GM12874 (cell line): ENCODE results near the gene DDAH2.

ENCODE experiments used
- TF ChIP-seq, protein P1 (sequence below): IDR thresholded peaks from 2 replicates; pipeline ENCODE4 v1.5.1; 2011; ENCODE audit warnings: low read depth, mild to moderate bottlenecking, control low read depth, low read length, moderate library complexity; ENCODE audit not compliant: insufficient read depth

Gene DDAH2

GRCh38 chr6:31775184-31775583 lies 46.1 kb upstream of the DDAH2 start:
- TF ChIP-seq, protein P1, sequence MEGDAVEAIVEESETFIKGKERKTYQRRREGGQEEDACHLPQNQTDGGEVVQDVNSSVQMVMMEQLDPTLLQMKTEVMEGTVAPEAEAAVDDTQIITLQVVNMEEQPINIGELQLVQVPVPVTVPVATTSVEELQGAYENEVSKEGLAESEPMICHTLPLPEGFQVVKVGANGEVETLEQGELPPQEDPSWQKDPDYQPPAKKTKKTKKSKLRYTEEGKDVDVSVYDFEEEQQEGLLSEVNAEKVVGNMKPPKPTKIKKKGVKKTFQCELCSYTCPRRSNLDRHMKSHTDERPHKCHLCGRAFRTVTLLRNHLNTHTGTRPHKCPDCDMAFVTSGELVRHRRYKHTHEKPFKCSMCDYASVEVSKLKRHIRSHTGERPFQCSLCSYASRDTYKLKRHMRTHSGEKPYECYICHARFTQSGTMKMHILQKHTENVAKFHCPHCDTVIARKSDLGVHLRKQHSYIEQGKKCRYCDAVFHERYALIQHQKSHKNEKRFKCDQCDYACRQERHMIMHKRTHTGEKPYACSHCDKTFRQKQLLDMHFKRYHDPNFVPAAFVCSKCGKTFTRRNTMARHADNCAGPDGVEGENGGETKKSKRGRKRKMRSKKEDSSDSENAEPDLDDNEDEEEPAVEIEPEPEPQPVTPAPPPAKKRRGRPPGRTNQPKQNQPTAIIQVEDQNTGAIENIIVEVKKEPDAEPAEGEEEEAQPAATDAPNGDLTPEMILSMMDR: no peak

DNA sequence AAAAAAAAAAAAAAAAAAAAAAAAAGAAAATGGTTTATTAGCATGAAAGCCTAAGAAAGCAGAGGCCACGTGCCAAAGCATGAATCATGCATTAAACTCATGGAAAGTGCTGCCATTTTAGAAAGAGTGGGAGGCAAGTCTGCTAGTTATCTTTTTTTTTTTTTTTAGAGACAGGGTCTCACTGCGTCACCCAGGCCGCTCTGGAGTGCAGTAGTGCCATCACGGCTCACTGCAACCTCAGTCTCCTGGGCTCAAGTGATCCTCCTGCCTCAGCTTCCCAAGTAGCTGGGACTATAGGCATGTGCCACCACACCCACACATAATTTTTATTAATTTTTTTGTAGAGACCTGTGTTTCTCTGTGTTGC lies 42.9 kb upstream of the DDAH2 start:
- TF ChIP-seq, protein P1: no peak

GRCh38 chr6:31770860-31771259 lies 41.8 kb upstream of the DDAH2 start:
- TF ChIP-seq, protein P1: no peak

DNA sequence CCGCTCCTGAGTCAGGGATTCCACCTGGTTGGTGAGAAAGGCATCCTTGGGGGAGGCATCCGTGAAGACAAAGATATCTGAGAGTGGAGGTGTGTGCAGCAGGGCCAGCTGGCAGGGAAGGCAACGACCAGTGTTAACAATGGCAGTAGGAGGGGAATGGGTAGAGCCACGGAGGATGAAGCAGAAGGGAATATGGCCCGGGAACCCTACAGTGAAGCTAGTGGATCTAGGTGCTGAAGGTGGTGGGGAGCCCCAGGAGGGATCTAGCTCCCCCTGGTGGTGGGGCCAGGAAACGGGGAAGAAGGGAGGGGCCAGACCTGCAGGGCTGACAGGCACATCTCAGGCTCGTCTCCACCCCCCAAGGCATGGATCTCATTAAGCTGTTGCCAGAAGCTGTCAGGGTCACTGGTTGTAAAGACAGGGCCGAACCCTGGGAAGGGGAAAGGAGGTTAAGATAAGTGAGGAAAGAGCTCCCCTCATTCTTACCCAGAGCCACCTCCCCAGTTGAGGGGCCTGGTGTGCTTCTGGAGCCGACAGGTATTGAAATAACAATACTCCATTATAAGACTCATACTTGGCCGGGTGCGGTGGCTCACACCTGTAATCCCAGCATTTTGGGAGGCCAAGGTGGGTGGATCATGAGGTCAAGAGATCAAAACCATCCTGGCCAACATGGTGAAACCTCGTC lies 40.7 kb upstream of the DDAH2 start:
- TF ChIP-seq, protein P1: peak; percentile 90

- TF ChIP-seq, protein P1: no peak
Observed at GRCh38 chr6:31768363-31769257, 39.5 kb upstream of the DDAH2 start.

DNA sequence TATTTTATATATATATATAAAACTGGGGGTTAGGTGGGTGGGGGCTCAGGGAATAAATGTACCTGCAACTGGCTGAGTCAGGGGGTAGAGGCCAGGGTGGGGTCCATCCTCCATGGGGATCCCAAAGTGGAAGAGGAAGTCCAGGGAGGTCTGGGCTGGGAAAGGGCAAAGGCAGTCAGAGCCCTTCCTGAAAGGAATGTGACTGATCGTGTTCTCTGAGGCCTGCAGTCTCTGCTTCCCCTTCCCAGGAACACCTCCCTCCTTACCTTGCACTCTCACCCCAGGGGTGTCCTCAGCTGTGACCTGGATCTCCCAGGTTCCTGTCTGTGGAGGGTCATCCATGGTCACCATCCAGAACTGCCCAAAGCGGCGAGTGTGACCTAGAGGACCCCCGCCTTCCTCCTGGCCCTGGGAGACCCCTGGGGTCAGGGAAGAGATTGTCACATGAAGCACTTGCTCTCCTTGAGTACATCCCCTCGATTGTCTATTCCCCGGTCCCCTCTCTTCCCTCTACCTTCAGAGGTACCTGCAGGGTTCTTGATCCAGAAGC lies 38.1 kb upstream of the DDAH2 start:
- TF ChIP-seq, protein P1: no peak
